ENCODE results near the gene BOD1L1.
A peak's percentile ranks its signal among the peaks of the same experiment; 100 is the strongest.
"Not testable (repeated sequence)": the region's sequence is repeated elsewhere in the genome, so short reads cannot be mapped to it uniquely, and the experiment has no call there.

BOD1L1 gene

GRCh38 chr4:13561673-13562072, 65.9 kb downstream of the BOD1L1 start:
- no peak overlapping the region for H3K4me3 ChIP-seq (replicated peaks; ENCODE audit: low read depth, low read length)
- no peak for TF ChIP-seq CTCF (IDR thresholded peaks at IDR 0.05; ENCODE audit: low read length, missing control alignments)

GRCh38 chr4:13560111-13560510, 67.4 kb downstream of the BOD1L1 start:
- not testable (repeated sequence) for DNase-seq (ENCODE audit: low read depth); H3K4me3 ChIP-seq (replicated peaks; ENCODE audit: low read depth, low read length)

More at GRCh38 chr4:13561673-13562072, 65.9 kb downstream of the BOD1L1 start:
- no peak for DNase-seq (ENCODE audit: low read depth)

GRCh38 chr4:13559413-13559812, 68.1 kb downstream of the BOD1L1 start:
- no peak for TF ChIP-seq CTCF (IDR thresholded peaks at IDR 0.05; ENCODE audit: low read length, missing control alignments)
- H3K4me3 ChIP-seq (replicated peaks; ENCODE audit: low read depth, low read length): no peak overlapping the region
- peak; percentile 68 for DNase-seq (ENCODE audit: low read depth)

- DNase-seq (ENCODE audit: low read depth): no peak
- no peak for TF ChIP-seq CTCF (IDR thresholded peaks at IDR 0.05; ENCODE audit: low read length, missing control alignments)
- no peak overlapping the region for H3K4me3 ChIP-seq (replicated peaks; ENCODE audit: low read depth, low read length)
These were observed 68.6 kb downstream of the BOD1L1 start for GRCh38 chr4:13558881-13559280.

- no peak for TF ChIP-seq CTCF (IDR thresholded peaks at IDR 0.05; ENCODE audit: low read length, missing control alignments)
- H3K4me3 ChIP-seq (replicated peaks; ENCODE audit: low read depth, low read length): no peak overlapping the region
- no peak for DNase-seq (ENCODE audit: low read depth)
These were observed 72.2 kb downstream of the BOD1L1 start for GRCh38 chr4:13555325-13555724.

- no peak for TF ChIP-seq CTCF (IDR thresholded peaks at IDR 0.05; ENCODE audit: low read length, missing control alignments)
- no peak for DNase-seq (ENCODE audit: low read depth)
These were observed 74.4 kb downstream of the BOD1L1 start for GRCh38 chr4:13553081-13553480.

GRCh38 chr4:13548984-13549546, 78.5 kb downstream of the BOD1L1 start:
- TF ChIP-seq CTCF (IDR thresholded peaks at IDR 0.05; ENCODE audit: low read length, missing control alignments): peak; percentile 84
- H3K4me3 ChIP-seq (replicated peaks; ENCODE audit: low read depth, low read length): peak overlapping the region; percentile 56
- DNase-seq (ENCODE audit: low read depth): peak; percentile 88

More at GRCh38 chr4:13553081-13553480, 74.4 kb downstream of the BOD1L1 start:
- no peak overlapping the region for H3K4me3 ChIP-seq (replicated peaks; ENCODE audit: low read depth, low read length)

Measured in fibroblast of pulmonary artery (primary cell).